Smooth muscle cell (in vitro differentiated cells): ENCODE measurements around the gene GLRA3. TPM values are rescaled to one million over a fixed set of nuclear protein-coding genes. Genes with fewer than 3 reads are reported as not detected.

Experiments used
- DNase-seq: peaks from one replicate; lab custom pipeline; 2025; ENCODE audit not compliant: unreplicated experiment; lab: John Stamatoyannopoulos, UW
- H2AFZ ChIP-seq: fragments of 200-600 bp; sonication (generic); 2 replicates; pipeline ENCODE4 v1.6.0; 2016; ENCODE audit warnings: antibody characterized with exemption, low read depth, mild to moderate bottlenecking
- H3F3A ChIP-seq: fragments of 200-600 bp; sonication (generic); 2 replicates; pipeline ENCODE4 v1.6.0; 2017; ENCODE audit warnings: antibody characterized with exemption, low read depth
- H3K27ac ChIP-seq: fragments of 200-600 bp; sonication (generic); 2 replicates; pipeline ENCODE4 v1.5.1; 2016; ENCODE audit warnings: low read depth, mild to moderate bottlenecking
- H3K27me3 ChIP-seq: fragments of 200-600 bp; sonication (generic); 2 replicates; pipeline ENCODE4 v1.6.1; 2016; ENCODE audit warnings: low read depth, mild to moderate bottlenecking
- H3K36me3 ChIP-seq: fragments of 200-600 bp; sonication (generic); 2 replicates; pipeline ENCODE4 v1.5.1; 2016; ENCODE audit warnings: low read depth
- H3K4me1 ChIP-seq: fragments of 200-600 bp; sonication (generic); 2 replicates; pipeline ENCODE4 v1.5.1; 2016; ENCODE audit warnings: low read depth
- H3K4me2 ChIP-seq: fragments of 200-600 bp; sonication (generic); 2 replicates; pipeline ENCODE4 v1.6.0; 2016; ENCODE audit warnings: mild to moderate bottlenecking
- H3K4me3 ChIP-seq: fragments of 200-600 bp; sonication (generic); 2 replicates; pipeline ENCODE4 v1.5.1; 2016; ENCODE audit warnings: mild to moderate bottlenecking
- H3K79me2 ChIP-seq: fragments of 200-600 bp; sonication (generic); 2 replicates; pipeline ENCODE4 v1.6.0; 2016; ENCODE audit warnings: low read depth, mild to moderate bottlenecking
- H3K9ac ChIP-seq: fragments of 200-600 bp; sonication (generic); 2 replicates; pipeline ENCODE4 v1.6.0; 2016; ENCODE audit warnings: low read depth
- H3K9me3 ChIP-seq: fragments of 200-600 bp; sonication (generic); replicated peaks from 2 replicates; pipeline ENCODE4 v1.5.1; 2016; ENCODE audit warnings: low read depth
- H4K20me1 ChIP-seq: fragments of 200-600 bp; sonication (generic); 2 replicates; pipeline ENCODE4 v1.6.0; 2016; ENCODE audit warnings: low read depth
- CTCF ChIP-seq: fragments of 200-600 bp; sonication (generic); IDR thresholded peaks from 2 replicates; pipeline ENCODE4 v1.5.1; 2017; ENCODE audit warnings: borderline replicate concordance, mild to moderate bottlenecking, antibody characterized with exemption; ENCODE audit not compliant: insufficient read depth, poor library complexity, severe bottlenecking
- WGBS: methylation state at CpG from one replicate; pipeline ENCODE4 v1.1.7; 2016; ENCODE audit warnings: low lambda C conversion rate; 5-methylcytosine and 5-hydroxymethylcytosine counted together
- polyA plus RNA-seq: library from polyadenylated mRNA; unstranded; fragments of >200 nt; fragmentation: Nextera tagmentation; extraction: Ambion mirVana; gene quantifications from 2 replicates; pipeline ENCODE4 v1.2.1, GENCODE V29; 2016
- total RNA-seq: library from RNA; depleted of rRNA; stranded (reverse); fragments of >200 nt; gene quantifications from 2 replicates; pipeline ENCODE4 v1.2.3, GENCODE V29; 2014

Gene GLRA3
- total and polyA plus RNA-seq, 2 experiments from 2014 or later, result not detected

GRCh38 chr4:174708381-174708780 is 120.7 kb downstream of the GLRA3 start:
- no peak overlapping the region for H3K27ac ChIP-seq
- H3K4me3 ChIP-seq, result no peak overlapping the region
- peaks cover 2% of the 10 kb centered on the region for H3K4me1 ChIP-seq
- no peak overlapping the region for H3K4me2 ChIP-seq
- no peak overlapping the region for H3K9ac ChIP-seq
- no peaks in the 10 kb centered on the region for H3F3A ChIP-seq
- H3K79me2 ChIP-seq, result no peaks in the 10 kb centered on the region
- H2AFZ ChIP-seq, result no peak overlapping the region
- H4K20me1 ChIP-seq, result no peaks in the 10 kb centered on the region
- no peaks in the 10 kb centered on the region for H3K36me3 ChIP-seq
- H3K27me3 ChIP-seq, result no peaks in the 10 kb centered on the region
- DNase-seq, result no peak
- no peaks in the 10 kb centered on the region for H3K9me3 ChIP-seq
- 89% methylated on average over 3 of the region's 3 CpGs for WGBS
- no peak for TF ChIP-seq CTCF

GRCh38 chr4:174707902-174708301 is 121.1 kb downstream of the GLRA3 start:
- no peak for DNase-seq
- Histone ChIP-seq H3K79me2 (no peaks in the 10 kb centered on the region), H3K4me2 (no peak overlapping the region), H3K9me3 (no peaks in the 10 kb centered on the region), H3K27me3 (no peaks in the 10 kb centered on the region), H3K9ac (no peak overlapping the region), H4K20me1 (no peaks in the 10 kb centered on the region), H3K27ac (no peak overlapping the region), H2AFZ (no peak overlapping the region), H3K4me3 (no peak overlapping the region), H3K4me1 (no peaks in the 10 kb centered on the region), H3F3A (no peaks in the 10 kb centered on the region), H3K36me3 (no peaks in the 10 kb centered on the region)
- 93% methylated on average over 2 of the region's 2 CpGs for WGBS
- TF ChIP-seq CTCF, result no peak

- no peak overlapping the region for H3K27ac ChIP-seq
- no peaks in the 10 kb centered on the region for H3K36me3 ChIP-seq
- TF ChIP-seq CTCF, result no peak
- no peaks in the 10 kb centered on the region for H3K4me1 ChIP-seq
- no peaks in the 10 kb centered on the region for H3K27me3 ChIP-seq
- H3K4me3 ChIP-seq, result no peak overlapping the region
- no peaks in the 10 kb centered on the region for H4K20me1 ChIP-seq
- H3K79me2 ChIP-seq, result no peaks in the 10 kb centered on the region
- H3K9ac ChIP-seq, result no peak overlapping the region
- no peak for DNase-seq
- H3K4me2 ChIP-seq, result no peak overlapping the region
- 85% methylated on average over 4 of the region's 4 CpGs for WGBS
- no peaks in the 10 kb centered on the region for H3K9me3 ChIP-seq
- no peaks in the 10 kb centered on the region for H3F3A ChIP-seq
- no peak overlapping the region for H2AFZ ChIP-seq
Observed at GRCh38 chr4:174707051-174707676, 121.9 kb downstream of the GLRA3 start.

GRCh38 chr4:174702979-174703478 is 126.0 kb downstream of the GLRA3 start:
- Histone ChIP-seq H3K27me3 (no peaks in the 10 kb centered on the region), H4K20me1 (no peaks in the 10 kb centered on the region), H3K4me3 (no peak overlapping the region), H3F3A (no peaks in the 10 kb centered on the region), H3K9ac (no peak overlapping the region), H3K4me2 (no peak overlapping the region), H3K36me3 (no peaks in the 10 kb centered on the region), H3K27ac (no peak overlapping the region), H3K79me2 (no peaks in the 10 kb centered on the region), H3K9me3 (no peaks in the 10 kb centered on the region), H3K4me1 (no peaks in the 10 kb centered on the region), H2AFZ (no peak overlapping the region)
- DNase-seq, result no peak
- 90% methylated on average over 1 of the region's 1 CpG for WGBS
- TF ChIP-seq CTCF, result no peak
